ENCODE results near the gene SLCO1C1. TPM values are rescaled to one million over a fixed set of nuclear protein-coding genes. Genes with fewer than 3 reads are reported as not detected.

SLCO1C1 gene
- total RNA-seq, 1 donor from 2014 or later, result not detected

DNA sequence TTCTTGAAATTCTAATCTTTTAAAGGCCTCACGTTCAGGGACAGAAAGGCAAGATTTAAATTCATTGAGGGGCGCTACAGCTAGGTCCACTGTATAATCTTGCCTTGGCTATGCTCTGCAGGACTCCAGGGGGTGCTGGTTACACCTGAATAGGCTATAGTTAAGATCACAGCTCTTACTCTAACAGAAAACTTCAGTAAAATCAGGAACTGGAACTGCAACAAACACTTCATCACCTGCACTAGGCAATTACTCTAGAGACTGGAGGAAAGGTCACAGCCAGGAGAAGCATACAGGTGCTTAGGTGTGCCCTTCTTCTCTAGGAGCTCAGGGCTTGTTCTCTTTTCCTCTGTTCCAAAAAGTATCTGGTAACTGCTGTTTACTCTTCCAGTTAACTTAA lies 20.9 kb downstream of the SLCO1C1 start:
- no peaks in the 10 kb centered on the region for H3K9me3 Mint-ChIP-seq (ENCODE audit: unreplicated experiment)
- DNase-seq, result no peak
- no peak overlapping the region for H3K4me3 Mint-ChIP-seq (ENCODE audit: unreplicated experiment)
- TF ChIP-seq, protein P1, sequence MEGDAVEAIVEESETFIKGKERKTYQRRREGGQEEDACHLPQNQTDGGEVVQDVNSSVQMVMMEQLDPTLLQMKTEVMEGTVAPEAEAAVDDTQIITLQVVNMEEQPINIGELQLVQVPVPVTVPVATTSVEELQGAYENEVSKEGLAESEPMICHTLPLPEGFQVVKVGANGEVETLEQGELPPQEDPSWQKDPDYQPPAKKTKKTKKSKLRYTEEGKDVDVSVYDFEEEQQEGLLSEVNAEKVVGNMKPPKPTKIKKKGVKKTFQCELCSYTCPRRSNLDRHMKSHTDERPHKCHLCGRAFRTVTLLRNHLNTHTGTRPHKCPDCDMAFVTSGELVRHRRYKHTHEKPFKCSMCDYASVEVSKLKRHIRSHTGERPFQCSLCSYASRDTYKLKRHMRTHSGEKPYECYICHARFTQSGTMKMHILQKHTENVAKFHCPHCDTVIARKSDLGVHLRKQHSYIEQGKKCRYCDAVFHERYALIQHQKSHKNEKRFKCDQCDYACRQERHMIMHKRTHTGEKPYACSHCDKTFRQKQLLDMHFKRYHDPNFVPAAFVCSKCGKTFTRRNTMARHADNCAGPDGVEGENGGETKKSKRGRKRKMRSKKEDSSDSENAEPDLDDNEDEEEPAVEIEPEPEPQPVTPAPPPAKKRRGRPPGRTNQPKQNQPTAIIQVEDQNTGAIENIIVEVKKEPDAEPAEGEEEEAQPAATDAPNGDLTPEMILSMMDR (IDR thresholded peaks at IDR 0.05; ENCODE audit: partially characterized antibody, unreplicated experiment), result no peak
- no peaks in the 10 kb centered on the region for H3K36me3 Mint-ChIP-seq (ENCODE audit: unreplicated experiment)
- no peak overlapping the region for H3K27ac Mint-ChIP-seq (ENCODE audit: unreplicated experiment)
- H3K4me1 Mint-ChIP-seq (ENCODE audit: low read depth, unreplicated experiment), result no peaks in the 10 kb centered on the region
- H3K27me3 Mint-ChIP-seq (ENCODE audit: unreplicated experiment), result no peaks in the 10 kb centered on the region

GRCh38 chr12:20716985-20717384 lies 21.9 kb downstream of the SLCO1C1 start:
- H3K27ac Mint-ChIP-seq (ENCODE audit: unreplicated experiment), result no peak overlapping the region
- no peak overlapping the region for H3K4me3 Mint-ChIP-seq (ENCODE audit: unreplicated experiment)
- TF ChIP-seq, protein P1 (IDR thresholded peaks at IDR 0.05; ENCODE audit: partially characterized antibody, unreplicated experiment), result no peak
- H3K4me1 Mint-ChIP-seq (ENCODE audit: low read depth, unreplicated experiment), result no peaks in the 10 kb centered on the region
- DNase-seq, result no peak
- no peaks in the 10 kb centered on the region for H3K9me3 Mint-ChIP-seq (ENCODE audit: unreplicated experiment)
- H3K36me3 Mint-ChIP-seq (ENCODE audit: unreplicated experiment), result no peaks in the 10 kb centered on the region
- no peaks in the 10 kb centered on the region for H3K27me3 Mint-ChIP-seq (ENCODE audit: unreplicated experiment)

DNA sequence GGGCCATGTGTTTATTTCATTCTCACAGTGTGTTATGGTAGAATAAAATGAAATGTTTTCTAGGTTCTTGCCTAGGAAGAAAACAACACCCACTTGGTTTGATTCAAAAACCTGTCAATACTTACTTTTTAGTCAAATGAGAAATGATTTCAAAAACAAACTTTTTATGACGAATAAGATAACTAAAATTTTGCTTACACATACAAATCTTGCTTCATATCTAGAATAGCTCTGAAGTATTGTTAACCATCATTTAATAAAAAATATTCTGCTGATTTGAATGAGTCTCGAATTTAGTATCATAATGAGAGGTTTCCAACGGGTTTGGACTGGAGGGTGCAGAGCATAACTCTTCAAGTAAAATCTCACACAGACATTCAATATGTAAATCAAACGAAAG lies 23.2 kb downstream of the SLCO1C1 start:
- TF ChIP-seq, protein P1 (IDR thresholded peaks at IDR 0.05; ENCODE audit: partially characterized antibody, unreplicated experiment), result no peak
- H3K36me3 Mint-ChIP-seq (ENCODE audit: unreplicated experiment), result no peaks in the 10 kb centered on the region
- H3K4me3 Mint-ChIP-seq (ENCODE audit: unreplicated experiment), result no peak overlapping the region
- DNase-seq, result no peak
- no peaks in the 10 kb centered on the region for H3K4me1 Mint-ChIP-seq (ENCODE audit: low read depth, unreplicated experiment)
- no peaks in the 10 kb centered on the region for H3K27me3 Mint-ChIP-seq (ENCODE audit: unreplicated experiment)
- no peaks in the 10 kb centered on the region for H3K9me3 Mint-ChIP-seq (ENCODE audit: unreplicated experiment)
- no peak overlapping the region for H3K27ac Mint-ChIP-seq (ENCODE audit: unreplicated experiment)

- Mint-ChIP-seq H3K9me3 (ENCODE audit: unreplicated experiment) (no peaks in the 10 kb centered on the region), H3K36me3 (ENCODE audit: unreplicated experiment) (no peaks in the 10 kb centered on the region), H3K27ac (ENCODE audit: unreplicated experiment) (no peak overlapping the region), H3K4me1 (ENCODE audit: low read depth, unreplicated experiment) (no peaks in the 10 kb centered on the region), H3K27me3 (ENCODE audit: unreplicated experiment) (no peaks in the 10 kb centered on the region), H3K4me3 (ENCODE audit: unreplicated experiment) (no peak overlapping the region)
- DNase-seq, result no peak
- TF ChIP-seq, protein P1 (IDR thresholded peaks at IDR 0.05; ENCODE audit: partially characterized antibody, unreplicated experiment), result no peak
Observed at GRCh38 chr12:20722142-20722541, 27.0 kb downstream of the SLCO1C1 start.

GRCh38 chr12:20731274-20731673 lies 36.1 kb downstream of the SLCO1C1 start:
- Mint-ChIP-seq H3K36me3 (ENCODE audit: unreplicated experiment) (no peaks in the 10 kb centered on the region), H3K27ac (ENCODE audit: unreplicated experiment) (no peak overlapping the region), H3K4me1 (ENCODE audit: low read depth, unreplicated experiment) (no peaks in the 10 kb centered on the region), H3K27me3 (ENCODE audit: unreplicated experiment) (no peaks in the 10 kb centered on the region), H3K9me3 (ENCODE audit: unreplicated experiment) (no peaks in the 10 kb centered on the region), H3K4me3 (ENCODE audit: unreplicated experiment) (no peak overlapping the region)
- DNase-seq, result no peak
- TF ChIP-seq, protein P1 (IDR thresholded peaks at IDR 0.05; ENCODE audit: partially characterized antibody, unreplicated experiment), result no peak
